HCT116 (cell line): ENCODE measurements around the gene JAM3. TPM values are rescaled to one million over a fixed set of nuclear protein-coding genes. Genes with fewer than 3 reads are reported as not detected.
A peak's percentile ranks its signal among the peaks of the same experiment; 100 is the strongest.

Experiments
- ATAC-seq: fragments of 200-7000 bp; cut with Tn5 transposase; 2 replicates; pipeline ENCODE4 v1.9.1; 2020; ENCODE audit warnings: mild to moderate bottlenecking, moderate library complexity
- BruUV-seq: library from RNA; stranded (reverse); fragments of 400-500 nt; replicated peaks from 2 replicates; lab custom pipeline; 2021; lab: Mats Ljungman, UMichigan
- CTCF ChIA-PET: fragments of 300-600 bp; sonication (Branson Sonifier 250); formaldehyde crosslinking; loops from one replicate; lab custom pipeline; 2021; ENCODE audit warnings: antibody characterized with exemption; lab: Charles Lee
- POLR2A ChIA-PET: fragments of 300-600, 350-600 bp; sonication (Branson Sonifier 250); formaldehyde crosslinking; loops from one replicate; lab custom pipeline; 2021; ENCODE audit warnings: antibody characterized with exemption; lab: Charles Lee
- RAD21 ChIA-PET, 2 experiments: fragments of 300-600 bp; sonication (Branson Sonifier 250); formaldehyde crosslinking; loops; one replicate each; lab custom pipeline; 2023; ENCODE audit warnings: low total read pairs in 2 of 2; ENCODE audit not compliant: uncharacterized antibody in 2 of 2, unreplicated experiment in 2 of 2, low non-redundant PET in 1 of 2; lab: Charles Lee
- DNase-seq: peaks from one replicate; pipeline ENCODE4 v3.0.0-alpha.2; 2010; ENCODE audit warnings: low read depth, low spot score
- H2AFZ ChIP-seq: fragments of 200-600 bp; shearing (Covaris generic), sonication (generic); 2 replicates; pipeline ENCODE4 v1.6.1; 2017; ENCODE audit warnings: low read depth, mixed run types, mixed read lengths, antibody characterized with exemption, low read length; ENCODE audit not compliant: poor library complexity, severe bottlenecking
- H3K27ac ChIP-seq: 2 replicates; pipeline ENCODE4 v1.5.1; 2012; ENCODE audit warnings: low read depth, low read length
- H3K27me3 ChIP-seq: fragments of 200-600 bp; sonication (generic); 2 replicates; pipeline ENCODE4 v1.6.1; 2016; ENCODE audit warnings: mixed run types, low read length, mixed read lengths; ENCODE audit not compliant: insufficient read depth
- H3K36me3 ChIP-seq, 2 experiments: fragments of 200-500 bp in 1 of 2; fragments of 200-600 bp in 1 of 2; sonication (Bioruptor generic) in 1 of 2; sonication (generic) in 1 of 2; 2 replicates each; pipeline versions ENCODE4 v1.5.1 to v1.6.1; 2014 to 2016; ENCODE audit warnings: low read length in 2 of 2, inconsistent platforms in 1 of 2, mixed read lengths in 1 of 2, mixed run types in 1 of 2; ENCODE audit not compliant: insufficient read depth in 2 of 2, control insufficient read depth in 1 of 2
- H3K4me1 ChIP-seq, 2 experiments: fragments of 200-600 bp in 1 of 2; sonication (generic) in 1 of 2; 2 replicates each; pipeline versions ENCODE4 v1.5.1 to v1.6.1; 2012 to 2017; ENCODE audit warnings: low read length in 2 of 2, inconsistent platforms in 1 of 2, mild to moderate bottlenecking in 1 of 2, mixed read lengths in 1 of 2, mixed run types in 1 of 2, moderate library complexity in 1 of 2; ENCODE audit not compliant: insufficient read depth in 2 of 2, control insufficient read depth in 1 of 2
- H3K4me2 ChIP-seq: fragments of 200-600 bp; sonication (generic); 2 replicates; pipeline ENCODE4 v1.6.1; 2017; ENCODE audit warnings: mixed run types, low read length, mixed read lengths
- H3K4me3 ChIP-seq, 2 experiments: fragments of 200-600 bp in 1 of 2; sonication (generic) in 1 of 2; replicated peaks in 1 of 2; 2 replicates each; pipeline ENCODE4 v1.5.1; 2011 to 2016; ENCODE audit warnings: low read length in 2 of 2, control low read depth in 1 of 2, low read depth in 1 of 2, mild to moderate bottlenecking in 1 of 2, mixed read lengths in 1 of 2, mixed run types in 1 of 2
- H3K79me2 ChIP-seq: fragments of 200-600 bp; sonication (generic); 2 replicates; pipeline ENCODE4 v1.6.1; 2017; ENCODE audit warnings: mild to moderate bottlenecking, mixed run types, low read length, moderate library complexity, mixed read lengths; ENCODE audit not compliant: insufficient read depth
- H3K9ac ChIP-seq: fragments of 200-600 bp; sonication (generic); 2 replicates; pipeline ENCODE4 v1.6.1; 2016; ENCODE audit warnings: low read length, mixed read lengths
- H3K9me2 ChIP-seq: fragments of 200-600 bp; sonication (generic), shearing (Covaris generic); 2 replicates; pipeline ENCODE4 v1.6.1; 2017; ENCODE audit warnings: mixed run types, mild to moderate bottlenecking, moderate library complexity; ENCODE audit not compliant: insufficient read depth
- H3K9me3 ChIP-seq, 2 experiments: fragments of 200-500 bp in 1 of 2; fragments of 200-600 bp in 1 of 2; sonication (Bioruptor generic) in 1 of 2; sonication (generic) in 1 of 2; 2 replicates each; pipeline ENCODE4 v1.6.1; 2014 to 2017; ENCODE audit warnings: low read length in 2 of 2, mixed read lengths in 2 of 2, inconsistent platforms in 1 of 2, low read depth in 1 of 2, mild to moderate bottlenecking in 1 of 2, mixed run types in 1 of 2, moderate library complexity in 1 of 2; ENCODE audit not compliant: control insufficient read depth in 1 of 2, insufficient read depth in 1 of 2
- H4K20me1 ChIP-seq: fragments of 200-600 bp; sonication (generic), shearing (Covaris generic); 2 replicates; pipeline ENCODE4 v1.6.1; 2017; ENCODE audit warnings: mixed run types, mild to moderate bottlenecking, moderate library complexity; ENCODE audit not compliant: insufficient read depth
- ATF3 ChIP-seq: IDR thresholded peaks from 2 replicates; pipeline ENCODE4 v1.6.1; 2012
- CBX3 ChIP-seq: IDR thresholded peaks from 2 replicates; pipeline ENCODE4 v1.6.1; 2012; ENCODE audit warnings: low read depth
- CTCF ChIP-seq, 3 experiments: fragments of 200-600 bp in 1 of 3; sonication (generic) in 1 of 3; IDR thresholded peaks in 2 of 3; conservative IDR thresholded peaks in 1 of 3; 2 replicates each; pipeline ENCODE4 v1.5.1; 2012 to 2017; ENCODE audit warnings: low read depth in 2 of 3, low read length in 2 of 3, antibody characterized with exemption in 1 of 3, borderline replicate concordance in 1 of 3, control low read depth in 1 of 3, mild to moderate bottlenecking in 1 of 3, mixed read lengths in 1 of 3, mixed run types in 1 of 3, moderate library complexity in 1 of 3; ENCODE audit not compliant: insufficient read depth in 1 of 3
- EGR1 ChIP-seq: IDR thresholded peaks from 2 replicates; pipeline ENCODE4 v1.6.1; 2012; ENCODE audit warnings: low read depth
- ELF1 ChIP-seq: IDR thresholded peaks from 2 replicates; pipeline ENCODE4 v1.6.1; 2012; ENCODE audit warnings: low read depth, borderline replicate concordance
- EZH2 ChIP-seq: fragments of 200-600 bp; sonication (generic); IDR thresholded peaks from 2 replicates; pipeline ENCODE4 v1.6.1; 2017; ENCODE audit warnings: antibody characterized with exemption, mixed run types
- EZH2phosphoT487 ChIP-seq: fragments of 200-600 bp; IDR thresholded peaks from 2 replicates; pipeline ENCODE4 v1.6.1; 2018; ENCODE audit warnings: antibody characterized with exemption, borderline replicate concordance
- JUND ChIP-seq: IDR thresholded peaks from 2 replicates; pipeline ENCODE4 v1.6.1; 2012
- POLR2A ChIP-seq: IDR thresholded peaks from 2 replicates; pipeline ENCODE4 v1.7.0; 2011; ENCODE audit warnings: borderline replicate concordance; ENCODE audit not compliant: insufficient read depth, insufficient read length; ENCODE audit errors: extremely low read depth
- POLR2AphosphoS5 ChIP-seq: IDR thresholded peaks from 2 replicates; pipeline ENCODE4 v1.6.1; 2011; ENCODE audit warnings: mild to moderate bottlenecking, low read depth, low read length, moderate library complexity
- REST ChIP-seq: IDR thresholded peaks from 2 replicates; pipeline ENCODE4 v1.6.1; 2012; ENCODE audit warnings: low read depth
- SIN3A ChIP-seq: IDR thresholded peaks from 2 replicates; pipeline ENCODE4 v1.6.1; 2012; ENCODE audit warnings: low read depth
- SP1 ChIP-seq: IDR thresholded peaks from 2 replicates; pipeline ENCODE4 v1.6.1; 2012; ENCODE audit warnings: low read depth
- SRF ChIP-seq: IDR thresholded peaks from 2 replicates; pipeline ENCODE4 v1.6.1; 2012; ENCODE audit warnings: low read depth
- TCF7L2 ChIP-seq: IDR thresholded peaks from 2 replicates; pipeline ENCODE4 v1.7.0; 2011; ENCODE audit warnings: borderline replicate concordance, inconsistent platforms; ENCODE audit not compliant: insufficient read depth, insufficient read length; ENCODE audit errors: extremely low read depth
- YY1 ChIP-seq: IDR thresholded peaks from 2 replicates; pipeline ENCODE4 v1.6.1; 2011; ENCODE audit warnings: low read length, low read depth, moderate library complexity, mild to moderate bottlenecking; ENCODE audit not compliant: insufficient replicate concordance; ENCODE audit errors: extremely low read depth
- ZBTB33 ChIP-seq: IDR thresholded peaks from 2 replicates; pipeline ENCODE4 v1.6.1; 2011; ENCODE audit warnings: mild to moderate bottlenecking, low read length, moderate library complexity; ENCODE audit not compliant: insufficient replicate concordance; ENCODE audit errors: extremely low read depth
- ZFX ChIP-seq: fragments of 450-650 bp; IDR thresholded peaks from 2 replicates; pipeline ENCODE4 v1.6.1; 2017
- ZNF274 ChIP-seq: fragments of 200-500 bp; sonication (Bioruptor generic); IDR thresholded peaks from 2 replicates; pipeline ENCODE4 v1.6.1; 2014; ENCODE audit warnings: mild to moderate bottlenecking, low read depth, low read length, inconsistent platforms
- intact Hi-C: fragments of 100-400 bp; cut with micrococcal nuclease; formaldehyde crosslinking; loops from 2 replicates; pipeline ENCODE4 v1.10.0; 2022
- total RNA-seq: library from RNA; stranded (reverse); gene quantifications from one replicate; pipeline ENCODE4 v1.2.1, GENCODE V29; 2021; ENCODE audit not compliant: unreplicated experiment

Gene JAM3
- total RNA-seq, 1 experiment from 2014 or later: 0.25 TPM

- no TSS peak for BruUV-seq
- Histone ChIP-seq H3K36me3 (peaks cover 17 to 65% of the 10 kb centered on the region in 2 experiments; a peak in 3 of 4 replicates), H3K4me3 (no peak overlapping the region), H3K9ac (no peak overlapping the region), H4K20me1 (no peaks in the 10 kb centered on the region), H3K79me2 (no peaks in the 10 kb centered on the region), H3K27ac (no peak overlapping the region), H3K4me1 (no peaks in the 10 kb centered on the region), H2AFZ (no peak overlapping the region), H3K27me3 (no peaks in the 10 kb centered on the region), H3K4me2 (no peak overlapping the region), H3K9me2 (no peaks in the 10 kb centered on the region), H3K9me3 (no peaks in the 10 kb centered on the region)
- POLR2A ChIA-PET: no interaction called here
- no peak for DNase-seq
- RAD21 ChIA-PET: no interaction called here
- ATAC-seq: 0 out of 2 replicates have a peak, but pooled peaks have one; percentile 36
- TF ChIP-seq CTCF (IDR thresholded peaks at IDR 0.05 in 2 of 3, conservative IDR thresholded peaks at IDR 0.05 in 1 of 3; ENCODE audit: borderline replicate concordance in 1 of 3, insufficient read depth in 1 of 3, low read depth in 2 of 3, low read length in 2 of 3) (no peak), SP1 (no peak), ZNF274 (no peak), JUND (no peak), SRF (no peak), EGR1 (no peak), YY1 (no peak), SIN3A (no peak), ATF3 (no peak), ZFX (no peak), CBX3 (no peak), ZBTB33 (no peak), TCF7L2 (no peak), EZH2phosphoT487 (no peak), REST (no peak), POLR2A (no peak), EZH2 (no peak), POLR2AphosphoS5 (no peak), ELF1 (no peak)
- CTCF ChIA-PET: no interaction called here
- intact Hi-C loops: no loop called here
These were observed 85.6 kb downstream of the JAM3 start for GRCh38 chr11:134154441-134154840.
